GM12892 (cell line): Measurements from ENCODE around the gene CEMIP2.

Experiments
- POLR2AphosphoS5 ChIP-seq: IDR thresholded peaks from 2 replicates; pipeline ENCODE4 v1.6.1; 2011; ENCODE audit warnings: low read depth, low read length, control low read depth
- TAF1 ChIP-seq: IDR thresholded peaks from 2 replicates; pipeline ENCODE4 v1.6.1; 2011; ENCODE audit warnings: low read depth, mild to moderate bottlenecking, control low read depth, low read length, borderline replicate concordance

GRCh38 chr9:71761938-71762353 lies 6.4 kb downstream of the CEMIP2 start:
- TF ChIP-seq POLR2AphosphoS5, result no peak
- no peak for TF ChIP-seq TAF1
